ENCODE data around the gene CAMK2A.

- no peak for TF ChIP-seq CTCF (conservative IDR thresholded peaks at IDR 0.05; ENCODE audit: low read length)
- no peak for TF ChIP-seq EZH2phosphoT487 (IDR thresholded peaks at IDR 0.05; ENCODE audit: borderline replicate concordance, low read depth, low read length)
These were observed 37.1 kb upstream of the CAMK2A start for GRCh38 chr5:150326707-150327106.
